ENCODE measurements around the gene PEMT. TPM values are rescaled to one million over a fixed set of nuclear protein-coding genes. Genes with fewer than 3 reads are reported as not detected.

Gene PEMT
- polyA plus RNA-seq, 2 of the 4 experiments (the other 2 are of a cell fraction): 47.5 to 47.8 TPM

GRCh38 chr17:17519886-17520285 is 71.6 kb downstream of the PEMT start:
- no peak for FAIRE-seq
- Histone ChIP-seq H3K4me1 (peaks cover 5% of the 10 kb centered on the region; the same call in 2 of the 3 replicates), H3K27ac (no peak overlapping the region), H3K4me3 (no peak overlapping the region), H3K9me3 (no peaks in the 10 kb centered on the region), H3K4me2 (no peak overlapping the region)
- DNase-seq (ENCODE audit: low read depth in 1 of 2, low spot score in 1 of 2): no peak
- TF ChIP-seq MAFK (IDR thresholded peaks at IDR 0.05; ENCODE audit: partially characterized antibody): no peak
- ChIA-PET POLR2A (interaction anchor here (0.5 kb wide), 1 partner anchor 602 kb away, joined by 4 read pairs; no protein-coding TSS in a partner anchor), CTCF (interaction anchor here (0.7 to 2.4 kb wide), 6 partner anchors 9 to 165 kb away, joined by 3 to 10 read pairs (median 6); partner anchors contain the start of gene RASD1)
- no peak for ATAC-seq
- 76% methylated on average over 5 of the region's 10 CpGs for WGBS (ENCODE audit: missing lambda C conversion rate)

GRCh38 chr17:17518951-17519350 is 72.6 kb downstream of the PEMT start:
- Histone ChIP-seq H3K4me3 (no peak overlapping the region), H3K4me2 (no peak overlapping the region), H3K4me1 (peaks cover 5% of the 10 kb centered on the region; the same call in 2 of the 3 replicates), H3K27ac (no peak overlapping the region), H3K9me3 (no peaks in the 10 kb centered on the region)
- no peak for ATAC-seq
- TF ChIP-seq HOXB5 (CRISPR knock-in tag; IDR thresholded peaks at IDR 0.05) (no peak), TFCP2L1 (CRISPR knock-in tag; IDR thresholded peaks at IDR 0.05) (no peak), CEBPB (IDR thresholded peaks at IDR 0.05) (no peak), RCOR1 (IDR thresholded peaks at IDR 0.05; ENCODE audit: low read depth, low read length) (no peak), NPAS2 (CRISPR knock-in tag; IDR thresholded peaks at IDR 0.05; ENCODE audit: borderline replicate concordance) (no peak), ZFP36 (IDR thresholded peaks at IDR 0.05; ENCODE audit: borderline replicate concordance, partially characterized antibody) (no peak), RNF2 (IDR thresholded peaks at IDR 0.05; ENCODE audit: borderline replicate concordance, low read depth) (no peak), SREBF2 (IDR thresholded peaks at IDR 0.05) (no peak), REST (IDR thresholded peaks at IDR 0.05) (no peak), NFE2L2 (conservative IDR thresholded peaks at IDR 0.05; ENCODE audit: low read length) (no peak), ELK1 (IDR thresholded peaks at IDR 0.05; ENCODE audit: low read depth, low read length) (no peak), HDAC2 (IDR thresholded peaks at IDR 0.05) (no peak), HOXB13 (CRISPR knock-in tag; IDR thresholded peaks at IDR 0.05; ENCODE audit: low read depth) (no peak), MAFK (IDR thresholded peaks at IDR 0.05; ENCODE audit: partially characterized antibody) (no peak), PHF8 (IDR thresholded peaks at IDR 0.05; ENCODE audit: borderline replicate concordance, low read depth) (no peak), RAD21 (conservative IDR thresholded peaks at IDR 0.05 in 1 of 2, IDR thresholded peaks at IDR 0.05 in 1 of 2) (no peak), EHF (CRISPR knock-in tag; IDR thresholded peaks at IDR 0.05) (no peak), CHD4 (IDR thresholded peaks at IDR 0.05; ENCODE audit: borderline replicate concordance) (no peak), SMC3 (IDR thresholded peaks at IDR 0.05) (no peak), ZSCAN20 (CRISPR knock-in tag; IDR thresholded peaks at IDR 0.05) (no peak)
- 84% methylated on average over 5 of the region's 5 CpGs for WGBS (ENCODE audit: missing lambda C conversion rate)
- DNase-seq (ENCODE audit: low read depth in 1 of 2, low spot score in 1 of 2): no peak
- POLR2A ChIA-PET: no interaction called here
- CTCF ChIA-PET: interaction anchor here (0.9 to 4.2 kb wide), 7 partner anchors 9 to 165 kb away, joined by 3 to 21 read pairs (median 4); partner anchors contain the start of gene RASD1
- no peak for FAIRE-seq
